ENCODE measurements around the gene RAB18.
"Not testable (repeated sequence)": the region's sequence is repeated elsewhere in the genome, so short reads cannot be mapped to it uniquely, and the experiment has no call there.

Gene RAB18

GRCh38 chr10:27504808-27505460 is 830 bp downstream of the RAB18 start:
- intact Hi-C loops (cut with DNase I; ENCODE audit: low total_unique reads): loop anchor here (5.0 kb wide), 1 partner anchor 353 kb away; the partner anchor contains the start of gene YME1L1
- H3K4me1 ChIP-seq: peaks cover 0 to 46% (median 20%) of the 10 kb centered on the region in 4 donors

GRCh38 chr10:27505537-27505936 is 1.4 kb downstream of the RAB18 start:
- peak overlapping the region; percentile 79 to 91 for H3K4me3 ChIP-seq
- H3K4me1 ChIP-seq: peaks cover 0 to 52% (median 21%) of the 10 kb centered on the region in 4 donors
- H3K36me3 ChIP-seq; intact Hi-C loops (cut with DNase I; ENCODE audit: low total_unique reads); H3K9me3 ChIP-seq; H3K27me3 ChIP-seq; DNase-seq: not testable (repeated sequence)
- H3K27ac ChIP-seq: peak overlapping the region in 1 of 2 donors; percentile 85

More at GRCh38 chr10:27504808-27505460, 830 bp downstream of the RAB18 start:
- DNase-seq: no peak
- H3K36me3 ChIP-seq: no peaks in the 10 kb centered on the region
- H3K27ac ChIP-seq: peak overlapping the region; percentile 85 to 90
- H3K27me3 ChIP-seq: no peaks in the 10 kb centered on the region
- no peak for TF ChIP-seq CTCF (IDR thresholded peaks at IDR 0.05)
- H3K4me3 ChIP-seq: peak overlapping the region; percentile 79 to 91
- H3K9me3 ChIP-seq: no peaks in the 10 kb centered on the region

GRCh38 chr10:27506280-27506679 is 2.2 kb downstream of the RAB18 start:
- TF ChIP-seq CTCF (IDR thresholded peaks at IDR 0.05): no peak
- Histone ChIP-seq H3K4me1 (peaks cover 0 to 53% (median 21%) of the 10 kb centered on the region in 4 donors), H3K4me3 (peak overlapping the region in 1 of 2 donors; percentile 91), H3K36me3 (peaks cover 0 to 6% (median 0%) of the 10 kb centered on the region in 3 donors), H3K27me3 (no peaks in the 10 kb centered on the region), H3K27ac (no peak overlapping the region), H3K9me3 (no peaks in the 10 kb centered on the region)
- intact Hi-C loops (cut with DNase I; ENCODE audit: low total_unique reads): no loop called here
- no peak for DNase-seq

- no peaks in the 10 kb centered on the region for H3K9me3 ChIP-seq
- TF ChIP-seq CTCF (IDR thresholded peaks at IDR 0.05): no peak
- intact Hi-C loops (cut with DNase I; ENCODE audit: low total_unique reads): no loop called here
- H3K4me1 ChIP-seq: peaks cover 0 to 48% (median 8%) of the 10 kb centered on the region in 4 donors
- no peak overlapping the region for H3K4me3 ChIP-seq
- no peak overlapping the region for H3K27ac ChIP-seq
- DNase-seq: no peak
- H3K27me3 ChIP-seq: no peaks in the 10 kb centered on the region
- peaks cover 0 to 20% (median 0%) of the 10 kb centered on the region in 3 donors for H3K36me3 ChIP-seq
These were observed 8.4 kb downstream of the RAB18 start for GRCh38 chr10:27512548-27512947.

GRCh38 chr10:27513451-27514191 is 9.5 kb downstream of the RAB18 start:
- Histone ChIP-seq H3K27me3 (no peaks in the 10 kb centered on the region), H3K9me3 (no peaks in the 10 kb centered on the region), H3K4me3 (no peak overlapping the region), H3K4me1 (peaks cover 0 to 42% (median 8%) of the 10 kb centered on the region in 4 donors), H3K27ac (no peak overlapping the region), H3K36me3 (peaks cover 0 to 20% (median 0%) of the 10 kb centered on the region in 3 donors)
- no peak for DNase-seq
- intact Hi-C loops (cut with DNase I; ENCODE audit: low total_unique reads): no loop called here
- TF ChIP-seq CTCF (IDR thresholded peaks at IDR 0.05): no peak

- intact Hi-C loops (cut with DNase I; ENCODE audit: low total_unique reads): no loop called here
- peaks cover 0 to 20% (median 0%) of the 10 kb centered on the region in 3 donors for H3K36me3 ChIP-seq
- no peak for TF ChIP-seq CTCF (IDR thresholded peaks at IDR 0.05)
- H3K4me1 ChIP-seq: peaks cover 0 to 36% (median 8%) of the 10 kb centered on the region in 4 donors
- no peak overlapping the region for H3K27ac ChIP-seq
- DNase-seq: no peak
- H3K9me3 ChIP-seq: no peaks in the 10 kb centered on the region
- H3K4me3 ChIP-seq: no peak overlapping the region
- H3K27me3 ChIP-seq: no peaks in the 10 kb centered on the region
These were observed 10.1 kb downstream of the RAB18 start for GRCh38 chr10:27514243-27514642.

All from tibial artery (tissue), 4 donors.